ENCODE measurements around the gene OCA2.

Gene OCA2

GRCh38 chr15:27784107-27784506 is 315.0 kb downstream of the OCA2 start:
- H3K4me3 ChIP-seq (replicated peaks; ENCODE audit: low read depth, low read length) = no peak overlapping the region
- no peak for DNase-seq (ENCODE audit: extremely low read depth, low read depth)
- no peak for TF ChIP-seq CTCF (IDR thresholded peaks at IDR 0.05; ENCODE audit: low read depth, low read length, missing control alignments)

GRCh38 chr15:27783678-27784077 is 315.4 kb downstream of the OCA2 start:
- H3K4me3 ChIP-seq (replicated peaks; ENCODE audit: low read depth, low read length) = no peak overlapping the region
- no peak for DNase-seq (ENCODE audit: extremely low read depth, low read depth)
- no peak for TF ChIP-seq CTCF (IDR thresholded peaks at IDR 0.05; ENCODE audit: low read depth, low read length, missing control alignments)

GRCh38 chr15:27782125-27782524 is 317.0 kb downstream of the OCA2 start:
- no peak for TF ChIP-seq CTCF (IDR thresholded peaks at IDR 0.05; ENCODE audit: low read depth, low read length, missing control alignments)

GRCh38 chr15:27776501-27776900 is 322.6 kb downstream of the OCA2 start:
- no peak overlapping the region for H3K4me3 ChIP-seq (replicated peaks; ENCODE audit: low read depth, low read length)
- DNase-seq (ENCODE audit: extremely low read depth, low read depth) = no peak
- no peak for TF ChIP-seq CTCF (IDR thresholded peaks at IDR 0.05; ENCODE audit: low read depth, low read length, missing control alignments)

More at GRCh38 chr15:27782125-27782524, 317.0 kb downstream of the OCA2 start:
- DNase-seq (ENCODE audit: extremely low read depth, low read depth) = no peak
- no peak overlapping the region for H3K4me3 ChIP-seq (replicated peaks; ENCODE audit: low read depth, low read length)

- no peak for TF ChIP-seq CTCF (IDR thresholded peaks at IDR 0.05; ENCODE audit: low read depth, low read length, missing control alignments)
- DNase-seq (ENCODE audit: extremely low read depth, low read depth) = no peak
Observed at GRCh38 chr15:27774638-27775037, 324.5 kb downstream of the OCA2 start.

GRCh38 chr15:27774191-27774590 is 324.9 kb downstream of the OCA2 start:
- no peak overlapping the region for H3K4me3 ChIP-seq (replicated peaks; ENCODE audit: low read depth, low read length)
- no peak for DNase-seq (ENCODE audit: extremely low read depth, low read depth)
- TF ChIP-seq CTCF (IDR thresholded peaks at IDR 0.05; ENCODE audit: low read depth, low read length, missing control alignments) = no peak

More at GRCh38 chr15:27774638-27775037, 324.5 kb downstream of the OCA2 start:
- no peak overlapping the region for H3K4me3 ChIP-seq (replicated peaks; ENCODE audit: low read depth, low read length)

- TF ChIP-seq CTCF (IDR thresholded peaks at IDR 0.05; ENCODE audit: low read depth, low read length, missing control alignments) = no peak
- no peak overlapping the region for H3K4me3 ChIP-seq (replicated peaks; ENCODE audit: low read depth, low read length)
- DNase-seq (ENCODE audit: extremely low read depth, low read depth) = no peak
Observed at GRCh38 chr15:27771892-27772291, 327.2 kb downstream of the OCA2 start.

Data from HFF-Myc (cell line).